H1 (cell line): Measurements from ENCODE around the gene GAS7.

Source experiments
- CBX8 ChIP-seq: fragments of 300-800, 300-1000 bp; sonication (generic); IDR thresholded peaks from 2 replicates; pipeline ENCODE4 v1.7.1; 2016; ENCODE audit warnings: low read depth, low read length, borderline replicate concordance
- CEBPB ChIP-seq: IDR thresholded peaks from 2 replicates; pipeline ENCODE4 v1.6.1; 2012; ENCODE audit warnings: low read depth, low read length
- CTCF ChIP-seq, 3 experiments: IDR thresholded peaks; 1 replicate in 2 of 3; 2 replicates in 1 of 3; pipeline versions ENCODE4 v1.5.1 to v1.6.1; 2011; ENCODE audit warnings: low read length in 3 of 3, mild to moderate bottlenecking in 3 of 3, inconsistent platforms in 2 of 3, low read depth in 1 of 3, moderate library complexity in 1 of 3; ENCODE audit not compliant: insufficient read depth in 1 of 3; ENCODE audit errors: control extremely low read depth in 1 of 3
- EZH2 ChIP-seq: fragments of 200-600 bp; sonication (generic); IDR thresholded peaks from 2 replicates; pipeline ENCODE4 v1.7.1; 2012; ENCODE audit warnings: low read depth, mild to moderate bottlenecking, moderate library complexity, low read length, inconsistent platforms; ENCODE audit not compliant: severe bottlenecking
- POLR2A ChIP-seq, 2 experiments: IDR thresholded peaks; 1 replicate in 1 of 2; 2 replicates in 1 of 2; pipeline ENCODE4 v1.6.1; 2011; ENCODE audit warnings: low read depth in 2 of 2, low read length in 2 of 2, mild to moderate bottlenecking in 2 of 2; ENCODE audit errors: control extremely low read depth in 1 of 2
- RFX5 ChIP-seq: IDR thresholded peaks from 2 replicates; pipeline ENCODE4 v1.6.1; 2011; ENCODE audit warnings: low read depth, low read length, improper control_type of control experiment, borderline replicate concordance
- SP2 ChIP-seq: IDR thresholded peaks from 2 replicates; pipeline ENCODE4 v1.6.1; 2012; ENCODE audit warnings: mild to moderate bottlenecking, low read length, inconsistent platforms
- TAF1 ChIP-seq: IDR thresholded peaks from 2 replicates; pipeline ENCODE4 v1.6.1; 2011; ENCODE audit warnings: mild to moderate bottlenecking, low read depth, low read length

- TF ChIP-seq SP2: no peak
- TF ChIP-seq RFX5: no peak
- TF ChIP-seq POLR2A (IDR thresholded peaks at IDR 0.05; ENCODE audit: control extremely low read depth in 1 of 2, low read depth in 2 of 2, low read length in 2 of 2): no peak
- TF ChIP-seq CTCF (IDR thresholded peaks at IDR 0.05; ENCODE audit: control extremely low read depth in 1 of 3, insufficient read depth in 1 of 3, low read depth in 1 of 3, low read length in 3 of 3): no peak
- TF ChIP-seq CBX8: no peak
- TF ChIP-seq EZH2: no peak
- no peak for TF ChIP-seq CEBPB
- no peak for TF ChIP-seq TAF1
These were observed 77.7 kb downstream of the GAS7 start for GRCh38 chr17:10120749-10121148.
